IPS-18a (cell line): Measurements from ENCODE around the gene MRPL54.

Source experiments
- H3K27ac ChIP-seq: one replicate; pipeline ENCODE4 v1.5.1; 2013; ENCODE audit warnings: low read length
- H3K27me3 ChIP-seq: one replicate; pipeline ENCODE4 v1.6.1; 2013; ENCODE audit warnings: mild to moderate bottlenecking, low read length; ENCODE audit not compliant: control insufficient read depth, insufficient read depth
- H3K36me3 ChIP-seq: one replicate; pipeline ENCODE4 v1.6.1; 2013; ENCODE audit warnings: low read depth, low read length; ENCODE audit not compliant: control insufficient read depth
- H3K4me1 ChIP-seq: one replicate; pipeline ENCODE4 v1.6.1; 2013; ENCODE audit warnings: low read depth, low read length; ENCODE audit not compliant: control insufficient read depth
- H3K4me3 ChIP-seq: one replicate; pipeline ENCODE4 v1.5.1; 2013; ENCODE audit warnings: low read length
- H3K9ac ChIP-seq: one replicate; pipeline ENCODE4 v1.6.1; 2013; ENCODE audit warnings: mild to moderate bottlenecking, low read length, moderate library complexity
- H3K9me3 ChIP-seq: one replicate; pipeline ENCODE4 v1.6.1; 2013; ENCODE audit warnings: low read depth, low read length; ENCODE audit not compliant: control insufficient read depth

Gene MRPL54

GRCh38 chr19:3781603-3782002 lies 19.1 kb downstream of the MRPL54 start:
- H3K9ac ChIP-seq = no peak overlapping the region
- H3K27ac ChIP-seq = no peak overlapping the region
- H3K36me3 ChIP-seq = no peaks in the 10 kb centered on the region
- peaks cover 32% of the 10 kb centered on the region for H3K27me3 ChIP-seq
- H3K4me3 ChIP-seq = no peak overlapping the region
- peaks cover 6% of the 10 kb centered on the region for H3K9me3 ChIP-seq
- H3K4me1 ChIP-seq = no peaks in the 10 kb centered on the region

- Histone ChIP-seq H3K36me3 (no peaks in the 10 kb centered on the region), H3K27ac (no peak overlapping the region), H3K9me3 (peaks cover 6% of the 10 kb centered on the region), H3K27me3 (peaks cover 38% of the 10 kb centered on the region), H3K9ac (no peak overlapping the region), H3K4me1 (no peaks in the 10 kb centered on the region), H3K4me3 (no peak overlapping the region)
These were observed 19.8 kb downstream of the MRPL54 start for GRCh38 chr19:3782330-3782729.

- Histone ChIP-seq H3K9ac (no peak overlapping the region), H3K27me3 (peaks cover 38% of the 10 kb centered on the region), H3K36me3 (no peaks in the 10 kb centered on the region), H3K4me3 (no peak overlapping the region), H3K9me3 (peaks cover 6% of the 10 kb centered on the region), H3K4me1 (no peaks in the 10 kb centered on the region), H3K27ac (no peak overlapping the region)
These were observed 20.4 kb downstream of the MRPL54 start for GRCh38 chr19:3782903-3783302.

DNA sequence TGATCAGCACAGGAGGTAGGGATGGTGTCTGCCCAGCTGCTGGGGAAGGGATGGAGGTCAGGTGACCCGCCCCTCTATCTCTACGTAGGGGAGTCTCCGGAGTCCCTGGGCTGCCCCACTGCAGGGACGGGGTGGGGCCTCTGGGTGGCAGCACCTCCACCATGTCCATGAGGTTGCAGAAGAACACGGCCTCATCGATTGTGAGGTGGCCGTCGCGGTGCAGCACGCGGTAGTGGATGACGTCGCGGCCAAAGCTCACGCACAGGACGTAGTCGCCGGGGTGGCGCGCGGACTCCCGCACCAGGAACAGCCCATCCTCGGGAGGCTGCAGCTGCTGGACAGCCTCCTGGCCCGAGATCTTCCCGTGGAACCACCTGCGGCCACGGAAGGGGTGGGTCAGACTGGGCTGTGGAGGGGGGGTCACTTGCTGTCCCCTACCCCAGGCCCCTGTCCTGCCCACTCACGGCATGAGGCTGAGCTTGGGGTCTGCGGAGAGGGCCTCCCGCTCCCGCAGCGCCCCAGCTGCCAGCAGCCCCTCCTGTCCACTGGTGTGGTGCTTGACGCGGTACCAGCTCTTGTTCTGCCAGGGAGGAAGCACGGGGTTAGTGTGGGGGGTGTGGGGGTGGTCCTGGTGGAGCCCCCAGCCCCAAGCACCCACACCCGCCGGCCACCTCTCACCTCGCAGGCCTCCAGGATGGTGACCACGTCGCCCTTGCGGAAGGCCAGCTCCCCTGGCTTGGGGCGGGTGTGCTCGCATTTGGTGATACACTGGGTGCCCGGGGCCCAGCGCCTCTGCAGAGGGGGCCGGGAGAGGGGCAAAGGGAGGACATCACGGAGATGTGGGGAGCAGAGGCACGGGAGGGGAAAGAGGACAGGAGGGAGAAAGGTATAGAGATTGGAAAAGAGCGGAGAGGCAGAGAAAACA lies 21.4 kb downstream of the MRPL54 start:
- Histone ChIP-seq H3K4me3 (no peak overlapping the region), H3K36me3 (no peaks in the 10 kb centered on the region), H3K4me1 (no peaks in the 10 kb centered on the region), H3K27ac (no peak overlapping the region), H3K9ac (no peak overlapping the region), H3K9me3 (peaks cover 6% of the 10 kb centered on the region), H3K27me3 (peaks cover 38% of the 10 kb centered on the region)

DNA sequence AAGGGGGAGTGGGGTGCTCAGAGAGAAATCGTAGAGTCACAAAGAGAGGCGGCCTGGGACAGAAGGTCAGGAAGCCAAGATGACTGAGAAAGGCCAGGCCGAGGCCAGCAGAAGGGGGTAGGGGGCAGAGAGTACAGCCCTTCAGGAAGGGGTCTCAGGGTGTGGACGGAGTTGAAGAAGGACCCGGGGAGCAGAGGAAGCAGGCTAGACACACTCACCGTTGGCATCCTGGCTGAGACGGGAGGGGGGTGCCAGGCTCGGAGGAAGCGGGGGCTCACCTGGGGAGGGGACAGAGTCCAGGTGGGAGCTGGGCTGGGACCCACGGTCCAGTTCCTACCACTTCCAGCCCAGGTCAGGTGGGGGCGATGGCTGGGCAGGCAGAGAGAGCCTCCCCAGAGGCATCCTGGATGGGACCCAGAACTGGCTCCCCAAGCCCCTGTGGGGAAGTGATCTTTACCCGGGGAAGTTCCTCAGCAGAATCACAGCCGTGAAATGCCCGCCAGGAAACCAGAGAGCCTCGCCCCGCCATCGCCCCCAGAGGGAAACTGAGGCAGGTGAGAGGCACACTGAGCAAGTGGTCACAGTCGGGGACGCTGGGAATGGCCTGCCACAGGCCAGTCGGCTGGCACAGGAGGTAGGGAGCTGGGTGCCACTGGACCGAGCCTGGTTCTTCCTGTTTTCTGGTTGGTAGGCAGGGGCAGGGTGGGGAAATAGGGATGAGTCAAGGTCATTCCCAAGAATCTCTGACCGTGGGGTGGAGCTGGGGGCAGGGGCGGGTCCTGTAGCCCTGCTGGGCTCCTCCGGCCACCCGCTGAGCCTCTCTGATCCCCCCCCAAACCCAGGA lies 22.3 kb downstream of the MRPL54 start:
- no peaks in the 10 kb centered on the region for H3K4me1 ChIP-seq
- H3K27me3 ChIP-seq = peaks cover 38% of the 10 kb centered on the region
- H3K4me3 ChIP-seq = peak overlapping the region; percentile 60
- H3K9me3 ChIP-seq = peaks cover 6% of the 10 kb centered on the region
- H3K27ac ChIP-seq = no peak overlapping the region
- H3K9ac ChIP-seq = no peak overlapping the region
- no peaks in the 10 kb centered on the region for H3K36me3 ChIP-seq

DNA sequence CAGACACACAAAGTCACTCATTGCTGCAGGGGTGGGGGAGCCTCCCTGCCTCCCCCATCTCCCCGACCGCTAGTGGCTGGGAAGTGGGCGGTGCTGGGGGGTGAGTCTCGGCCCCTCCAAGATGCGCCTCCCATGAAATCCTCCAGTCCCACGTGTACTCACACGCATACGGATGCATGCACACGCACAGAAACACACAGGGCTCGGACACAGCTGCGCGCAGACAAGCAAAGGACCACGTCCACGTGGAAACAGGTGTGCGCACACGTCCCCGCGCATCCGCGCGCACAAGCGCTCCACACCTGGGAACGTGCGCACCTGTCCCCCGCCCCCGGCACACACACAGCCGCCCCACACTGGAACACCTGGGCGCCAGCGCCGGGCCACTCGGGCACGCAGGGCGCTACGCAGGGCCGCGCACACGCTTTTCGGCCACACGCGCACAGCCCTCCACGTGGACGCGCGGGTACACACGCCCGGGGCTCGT lies 23.0 kb downstream of the MRPL54 start:
- Histone ChIP-seq H3K36me3 (no peaks in the 10 kb centered on the region), H3K27ac (no peak overlapping the region)

GRCh38 chr19:3785938-3786824 lies 23.7 kb downstream of the MRPL54 start, which contains the start of gene MATK:
MATK (minus strand) TSS chr19:3786381; CDS start chr19:3785135, 1,246 bp downstream.
- peak within 1 kb of the TSS; percentile 60 for H3K4me3 ChIP-seq

More for the DNA sequence above, 23.0 kb downstream of the MRPL54 start:
- H3K4me3 ChIP-seq = peak overlapping the region; percentile 60
- peaks cover 38% of the 10 kb centered on the region for H3K27me3 ChIP-seq
- peaks cover 6% of the 10 kb centered on the region for H3K9me3 ChIP-seq
- no peak overlapping the region for H3K9ac ChIP-seq
- H3K4me1 ChIP-seq = no peaks in the 10 kb centered on the region

GRCh38 chr19:3788996-3789778 lies 26.7 kb downstream of the MRPL54 start:
- no peak overlapping the region for H3K9ac ChIP-seq
- H3K4me1 ChIP-seq = no peaks in the 10 kb centered on the region
- H3K4me3 ChIP-seq = no peak overlapping the region
- H3K9me3 ChIP-seq = no peaks in the 10 kb centered on the region
- no peaks in the 10 kb centered on the region for H3K36me3 ChIP-seq
- no peak overlapping the region for H3K27ac ChIP-seq
- H3K27me3 ChIP-seq = peaks cover 28% of the 10 kb centered on the region

More at GRCh38 chr19:3785938-3786824, 23.7 kb downstream of the MRPL54 start, which contains the start of gene MATK:
- Histone ChIP-seq H3K36me3 (no peaks in the 10 kb centered on the region), H3K27ac (no peak within 1 kb of the TSS), H3K9ac (no peak within 1 kb of the TSS), H3K9me3 (peaks cover 5% of the 10 kb centered on the region), H3K27me3 (peaks cover 38% of the 10 kb centered on the region), H3K4me1 (no peaks in the 10 kb centered on the region)

- Histone ChIP-seq H3K9me3 (no peaks in the 10 kb centered on the region), H3K4me3 (no peak overlapping the region), H3K9ac (no peak overlapping the region), H3K36me3 (no peaks in the 10 kb centered on the region), H3K27ac (no peak overlapping the region), H3K27me3 (peaks cover 17% of the 10 kb centered on the region), H3K4me1 (no peaks in the 10 kb centered on the region)
These were observed 27.8 kb downstream of the MRPL54 start for GRCh38 chr19:3790209-3790734.

GRCh38 chr19:3790941-3791340 lies 28.5 kb downstream of the MRPL54 start:
- Histone ChIP-seq H3K9me3 (no peaks in the 10 kb centered on the region), H3K36me3 (no peaks in the 10 kb centered on the region), H3K9ac (no peak overlapping the region)

More at GRCh38 chr19:3790941-3791340, 28.5 kb downstream of the MRPL54 start:
- Histone ChIP-seq H3K4me3 (no peak overlapping the region), H3K27ac (no peak overlapping the region), H3K27me3 (peaks cover 11% of the 10 kb centered on the region), H3K4me1 (no peaks in the 10 kb centered on the region)
